Measurements from ENCODE around the gene TRMT112. TPM values are rescaled to one million over a fixed set of nuclear protein-coding genes. Genes with fewer than 3 reads are reported as not detected.

Gene TRMT112
- total RNA-seq, 1 donor from 2014 or later, result 587 TPM

DNA sequence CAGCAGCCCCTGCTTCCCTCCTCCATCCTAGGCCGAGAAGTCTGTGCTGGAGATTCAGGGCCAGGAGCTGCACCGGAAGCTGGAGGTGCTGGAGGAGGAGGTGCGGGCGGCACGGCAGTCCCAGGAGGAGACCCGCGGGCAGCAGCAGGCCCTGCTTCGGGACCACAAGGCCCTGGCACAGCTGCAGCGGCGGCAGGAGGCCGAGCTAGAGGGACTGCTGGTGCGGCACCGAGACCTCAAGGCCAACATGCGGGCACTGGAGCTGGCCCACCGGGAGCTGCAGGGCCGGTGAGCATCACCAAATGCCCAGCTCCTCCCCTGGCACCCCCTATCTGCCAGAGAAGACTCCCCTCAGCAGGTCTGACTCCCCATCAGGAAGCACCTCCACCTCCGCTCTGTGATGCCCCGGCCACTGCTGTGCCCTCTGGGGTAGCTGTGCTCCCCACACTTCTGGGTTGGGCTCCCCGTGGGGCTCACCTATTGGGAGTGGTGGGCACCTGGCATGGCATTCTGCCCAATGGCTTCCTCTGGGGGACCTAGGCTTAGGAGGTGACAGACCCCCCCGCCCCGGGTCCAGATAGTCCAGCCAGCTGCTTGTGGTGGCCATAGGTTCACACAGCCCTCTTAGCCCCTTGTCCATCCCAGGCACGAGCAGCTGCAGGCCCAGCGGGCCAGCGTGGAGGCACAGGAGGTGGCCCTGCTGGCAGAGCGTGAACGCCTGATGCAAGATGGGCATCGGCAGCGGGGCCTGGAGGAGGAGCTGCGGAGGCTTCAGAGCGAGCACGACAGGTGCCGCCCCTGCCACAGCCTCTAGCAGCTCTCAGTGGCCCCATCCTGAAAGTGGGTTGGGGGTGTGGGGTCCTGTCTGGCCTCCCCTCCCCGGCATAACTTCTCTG, 35.0 kb upstream of the TRMT112 start:
- DNase-seq (ENCODE audit: low read depth), result no peak
- no peak for TF ChIP-seq CTCF (IDR thresholded peaks at IDR 0.05; ENCODE audit: insufficient read depth, low read length, severe bottlenecking)
- no peak for FAIRE-seq
- Histone ChIP-seq H3K36me3 (ENCODE audit: control insufficient read depth, insufficient read depth, low read length) (no peaks in the 10 kb centered on the region), H3K4me3 (ENCODE audit: low read depth, low read length) (no peak overlapping the region), H3K27me3 (ENCODE audit: control insufficient read depth, insufficient read depth, low read length) (no peaks in the 10 kb centered on the region)

DNA sequence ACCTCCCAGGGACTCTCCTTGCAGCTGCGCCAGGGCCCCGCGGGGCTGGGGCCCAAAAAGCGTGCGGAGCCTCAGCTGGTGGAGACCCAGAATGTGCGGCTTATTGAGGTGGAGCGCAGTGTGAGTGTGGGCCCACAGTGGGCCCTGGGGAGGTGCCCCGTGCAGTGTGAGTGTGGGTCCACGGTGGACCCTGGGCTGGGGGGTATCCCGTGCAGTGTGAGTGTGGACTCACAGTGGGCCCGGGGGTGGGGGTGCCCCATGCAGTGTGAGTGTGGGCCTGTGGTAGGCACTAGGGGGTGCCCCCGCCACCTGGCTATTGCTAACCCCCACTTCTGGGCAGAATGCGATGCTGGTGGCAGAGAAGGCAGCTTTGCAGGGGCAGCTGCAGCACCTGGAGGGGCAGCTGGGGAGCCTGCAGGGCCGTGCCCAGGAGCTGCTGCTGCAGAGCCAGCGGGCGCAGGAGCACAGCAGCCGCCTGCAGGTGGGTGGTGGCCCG, 33.8 kb upstream of the TRMT112 start:
- DNase-seq (ENCODE audit: low read depth), result no peak
- FAIRE-seq, result no peak

GRCh38 chr11:64349404-64349803, 32.0 kb upstream of the TRMT112 start:
- no peak for DNase-seq (ENCODE audit: low read depth)
- no peaks in the 10 kb centered on the region for H3K27me3 ChIP-seq (ENCODE audit: control insufficient read depth, insufficient read depth, low read length)
- no peak overlapping the region for H3K4me3 ChIP-seq (ENCODE audit: low read depth, low read length)
- H3K36me3 ChIP-seq (ENCODE audit: control insufficient read depth, insufficient read depth, low read length), result no peaks in the 10 kb centered on the region
- no peak for TF ChIP-seq CTCF (IDR thresholded peaks at IDR 0.05; ENCODE audit: insufficient read depth, low read length, severe bottlenecking)
- FAIRE-seq, result no peak

More for the DNA sequence above, 33.8 kb upstream of the TRMT112 start:
- Histone ChIP-seq H3K27me3 (ENCODE audit: control insufficient read depth, insufficient read depth, low read length) (no peaks in the 10 kb centered on the region), H3K4me3 (ENCODE audit: low read depth, low read length) (no peak overlapping the region), H3K36me3 (ENCODE audit: control insufficient read depth, insufficient read depth, low read length) (no peaks in the 10 kb centered on the region)
- no peak for TF ChIP-seq CTCF (IDR thresholded peaks at IDR 0.05; ENCODE audit: insufficient read depth, low read length, severe bottlenecking)

DNA sequence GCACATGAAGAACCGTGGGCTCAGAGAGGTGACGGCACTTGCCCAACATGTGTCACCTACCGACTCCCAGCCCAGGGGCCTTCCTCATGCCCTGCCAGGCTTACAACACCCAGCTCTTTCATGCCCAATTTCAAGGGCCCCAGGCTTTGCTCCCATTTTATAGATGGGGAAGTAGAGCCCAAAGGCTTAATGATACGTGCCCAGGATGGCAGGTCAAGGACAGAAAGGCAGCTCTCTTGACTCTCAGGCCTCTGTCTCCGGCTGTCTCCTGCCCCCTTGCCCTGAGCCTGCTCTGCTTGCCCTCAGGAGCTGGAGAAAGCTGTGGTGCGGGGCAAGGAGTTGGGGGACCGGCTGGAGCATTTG, 31.6 kb upstream of the TRMT112 start:
- no peaks in the 10 kb centered on the region for H3K36me3 ChIP-seq (ENCODE audit: control insufficient read depth, insufficient read depth, low read length)
- FAIRE-seq, result no peak
- H3K27me3 ChIP-seq (ENCODE audit: control insufficient read depth, insufficient read depth, low read length), result no peaks in the 10 kb centered on the region
- H3K4me3 ChIP-seq (ENCODE audit: low read depth, low read length), result no peak overlapping the region
- DNase-seq (ENCODE audit: low read depth), result no peak
- TF ChIP-seq CTCF (IDR thresholded peaks at IDR 0.05; ENCODE audit: insufficient read depth, low read length, severe bottlenecking), result no peak

DNA sequence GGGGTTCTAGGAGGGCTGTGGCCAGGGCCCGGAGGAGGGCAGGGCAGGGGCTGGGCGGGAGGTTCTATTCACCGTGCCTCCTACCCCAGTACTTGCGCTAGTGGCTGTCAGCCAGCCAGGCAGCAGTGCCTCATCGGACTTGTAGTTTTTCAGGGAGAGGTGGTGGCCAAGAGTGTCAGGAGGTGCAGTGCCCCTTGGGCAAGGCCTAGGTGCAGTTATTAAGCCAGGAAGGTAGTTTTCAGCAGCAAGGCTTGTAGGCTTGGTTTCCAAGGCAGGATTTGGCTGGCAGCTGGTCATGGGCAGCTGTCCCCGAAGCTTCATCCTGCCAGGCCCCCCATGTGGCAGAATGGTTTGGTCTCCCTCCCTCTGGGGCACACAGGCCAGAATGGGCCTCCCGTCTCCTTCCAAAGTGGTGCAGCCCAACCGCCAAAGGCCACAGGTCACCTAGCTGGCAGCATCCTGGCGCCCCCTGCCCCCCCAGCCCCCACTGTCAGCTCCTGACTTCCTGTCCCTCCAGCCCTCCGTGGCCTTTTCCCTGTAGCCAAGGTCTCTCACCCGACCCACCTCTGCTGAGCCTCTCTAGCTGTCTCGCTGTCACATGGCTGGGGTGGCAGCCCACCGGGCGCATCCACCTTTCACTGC, 31.1 kb upstream of the TRMT112 start:
- no peaks in the 10 kb centered on the region for H3K27me3 ChIP-seq (ENCODE audit: control insufficient read depth, insufficient read depth, low read length)
- DNase-seq (ENCODE audit: low read depth), result no peak
- FAIRE-seq, result no peak
- H3K4me3 ChIP-seq (ENCODE audit: low read depth, low read length), result no peak overlapping the region
- H3K36me3 ChIP-seq (ENCODE audit: control insufficient read depth, insufficient read depth, low read length), result no peaks in the 10 kb centered on the region
- TF ChIP-seq CTCF (IDR thresholded peaks at IDR 0.05; ENCODE audit: insufficient read depth, low read length, severe bottlenecking), result no peak

Data from bronchial epithelial cell (primary cell).